Activated naive CD4-positive, alpha-beta T cell treated with anti-CD3 and anti-CD28 coated beads, Interleukin-2, amount 10 ng/mL, durations not matched to agents 7 days and 5 days (primary cell): ENCODE results near the gene MMS22L.
A peak's percentile ranks its signal among the peaks of the same experiment; 100 is the strongest.

ENCODE experiments used
- CTCF ChIA-PET: fragments of 350-600 bp; sonication (Branson Sonifier 250); formaldehyde crosslinking; loops from one replicate; lab custom pipeline; 2021; ENCODE audit warnings: antibody characterized with exemption; lab: Charles Lee
- DNase-seq: peaks from one replicate; pipeline ENCODE4 v3.0.0-alpha.2; 2020
- H3K27ac Mint-ChIP-seq: one replicate; pipeline ENCODE4 v1.8.0; 2021; ENCODE audit warnings: mild to moderate bottlenecking, moderate library complexity, mixed read lengths
- H3K27me3 Mint-ChIP-seq: one replicate; pipeline ENCODE4 v1.8.0; 2021; ENCODE audit warnings: mild to moderate bottlenecking, mixed read lengths
- H3K36me3 Mint-ChIP-seq: one replicate; pipeline ENCODE4 v1.8.0; 2021; ENCODE audit warnings: mixed read lengths
- H3K4me1 Mint-ChIP-seq: one replicate; pipeline ENCODE4 v1.8.0; 2021; ENCODE audit warnings: mixed read lengths
- H3K4me3 Mint-ChIP-seq: one replicate; pipeline ENCODE4 v1.8.0; 2021; ENCODE audit warnings: mild to moderate bottlenecking, moderate library complexity, mixed read lengths
- H3K9me3 Mint-ChIP-seq: one replicate; pipeline ENCODE4 v1.8.0; 2021; ENCODE audit warnings: mixed read lengths

Gene MMS22L, protein sequence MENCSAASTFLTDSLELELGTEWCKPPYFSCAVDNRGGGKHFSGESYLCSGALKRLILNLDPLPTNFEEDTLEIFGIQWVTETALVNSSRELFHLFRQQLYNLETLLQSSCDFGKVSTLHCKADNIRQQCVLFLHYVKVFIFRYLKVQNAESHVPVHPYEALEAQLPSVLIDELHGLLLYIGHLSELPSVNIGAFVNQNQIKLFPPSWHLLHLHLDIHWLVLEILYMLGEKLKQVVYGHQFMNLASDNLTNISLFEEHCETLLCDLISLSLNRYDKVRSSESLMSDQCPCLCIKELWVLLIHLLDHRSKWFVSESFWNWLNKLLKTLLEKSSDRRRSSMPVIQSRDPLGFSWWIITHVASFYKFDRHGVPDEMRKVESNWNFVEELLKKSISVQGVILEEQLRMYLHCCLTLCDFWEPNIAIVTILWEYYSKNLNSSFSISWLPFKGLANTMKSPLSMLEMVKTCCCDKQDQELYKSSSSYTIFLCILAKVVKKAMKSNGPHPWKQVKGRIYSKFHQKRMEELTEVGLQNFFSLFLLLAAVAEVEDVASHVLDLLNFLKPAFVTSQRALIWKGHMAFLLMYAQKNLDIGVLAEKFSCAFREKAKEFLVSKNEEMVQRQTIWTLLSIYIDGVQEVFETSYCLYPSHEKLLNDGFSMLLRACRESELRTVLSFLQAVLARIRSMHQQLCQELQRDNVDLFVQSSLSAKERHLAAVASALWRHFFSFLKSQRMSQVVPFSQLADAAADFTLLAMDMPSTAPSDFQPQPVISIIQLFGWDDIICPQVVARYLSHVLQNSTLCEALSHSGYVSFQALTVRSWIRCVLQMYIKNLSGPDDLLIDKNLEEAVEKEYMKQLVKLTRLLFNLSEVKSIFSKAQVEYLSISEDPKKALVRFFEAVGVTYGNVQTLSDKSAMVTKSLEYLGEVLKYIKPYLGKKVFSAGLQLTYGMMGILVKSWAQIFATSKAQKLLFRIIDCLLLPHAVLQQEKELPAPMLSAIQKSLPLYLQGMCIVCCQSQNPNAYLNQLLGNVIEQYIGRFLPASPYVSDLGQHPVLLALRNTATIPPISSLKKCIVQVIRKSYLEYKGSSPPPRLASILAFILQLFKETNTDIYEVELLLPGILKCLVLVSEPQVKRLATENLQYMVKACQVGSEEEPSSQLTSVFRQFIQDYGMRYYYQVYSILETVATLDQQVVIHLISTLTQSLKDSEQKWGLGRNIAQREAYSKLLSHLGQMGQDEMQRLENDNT

DNA sequence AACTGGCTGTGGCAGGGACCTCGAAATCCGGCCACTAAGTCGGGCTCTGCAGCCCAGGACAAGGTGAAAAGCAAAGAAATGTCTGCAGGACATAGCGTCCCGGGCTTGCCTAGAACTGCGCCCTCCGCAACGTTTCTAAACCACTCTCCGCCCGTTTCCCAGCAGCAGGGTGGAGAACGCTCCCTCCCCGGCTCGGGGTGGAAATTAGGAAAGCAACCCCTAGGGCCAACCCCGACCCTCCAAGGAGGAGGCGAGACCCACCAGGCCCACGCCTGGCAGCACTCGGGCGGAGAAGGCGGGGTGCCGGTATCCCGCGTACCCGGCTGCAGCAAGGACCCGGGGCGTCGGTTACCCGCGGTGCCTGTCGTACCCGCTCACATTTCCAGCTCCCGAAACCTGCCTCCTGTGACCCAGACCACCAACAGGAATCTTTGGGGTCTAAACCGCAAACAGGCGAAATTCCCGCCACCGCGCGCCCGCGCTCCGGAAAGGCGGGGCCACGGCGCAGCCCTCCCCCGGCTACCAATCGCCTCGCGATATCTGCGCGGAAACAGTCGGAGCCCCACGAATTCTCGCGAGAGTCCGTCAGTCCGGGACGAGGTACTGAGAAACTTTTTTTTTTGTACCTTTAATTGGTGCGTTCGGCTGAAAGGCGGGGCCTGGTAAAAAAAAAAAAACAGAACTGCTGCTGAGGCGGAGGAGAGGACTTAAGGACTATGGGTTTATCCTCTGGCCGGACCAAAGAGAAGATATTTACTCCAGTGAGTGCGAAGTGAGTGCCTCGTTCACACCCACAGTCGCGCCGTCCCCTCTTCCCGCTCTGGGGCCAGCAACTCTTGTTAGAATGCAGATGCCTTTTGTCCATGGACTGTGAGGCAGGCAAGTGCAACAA is at the start of gene MMS22L:
MMS22L (minus strand) TSS at position 491 of the 892 bp plus-strand sequence. CDS start 739 bp downstream, outside the sequence.
- CTCF ChIA-PET = no interaction called here
- DNase-seq = peak; percentile 96
- peak within 1 kb of the TSS; percentile 89 for H3K27ac Mint-ChIP-seq
- peak within 1 kb of the TSS; percentile 90 for H3K4me3 Mint-ChIP-seq
- H3K9me3 Mint-ChIP-seq = no peaks in the 10 kb centered on the region
- H3K4me1 Mint-ChIP-seq = peaks cover 38% of the 10 kb centered on the region
- peaks cover 19% of the 10 kb centered on the region for H3K36me3 Mint-ChIP-seq
- H3K27me3 Mint-ChIP-seq = peaks cover 5% of the 10 kb centered on the region

DNA sequence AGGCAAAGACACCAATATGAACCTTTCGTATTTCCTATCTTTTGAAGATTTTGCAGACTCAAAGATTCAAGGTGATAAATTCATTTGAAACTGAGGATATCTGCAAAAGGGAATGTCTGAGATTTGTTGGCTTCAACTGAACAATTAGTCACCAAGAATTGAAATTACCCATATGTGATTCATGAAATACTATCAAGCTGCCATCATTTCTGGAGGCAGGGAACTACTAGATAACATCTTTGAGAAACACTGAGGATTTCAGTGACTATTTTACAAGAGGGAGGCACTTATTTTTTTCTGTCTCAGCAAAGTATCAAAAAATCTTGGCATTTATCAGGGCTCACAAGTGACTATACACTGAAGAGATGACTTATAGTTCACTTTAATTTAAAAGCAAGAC is 39.8 kb upstream of the MMS22L start:
- Mint-ChIP-seq H3K36me3 (no peaks in the 10 kb centered on the region), H3K4me1 (no peaks in the 10 kb centered on the region), H3K4me3 (no peak overlapping the region), H3K27me3 (no peaks in the 10 kb centered on the region), H3K9me3 (peaks cover 2% of the 10 kb centered on the region), H3K27ac (no peak overlapping the region)
- DNase-seq = no peak
- CTCF ChIA-PET = no interaction called here

DNA sequence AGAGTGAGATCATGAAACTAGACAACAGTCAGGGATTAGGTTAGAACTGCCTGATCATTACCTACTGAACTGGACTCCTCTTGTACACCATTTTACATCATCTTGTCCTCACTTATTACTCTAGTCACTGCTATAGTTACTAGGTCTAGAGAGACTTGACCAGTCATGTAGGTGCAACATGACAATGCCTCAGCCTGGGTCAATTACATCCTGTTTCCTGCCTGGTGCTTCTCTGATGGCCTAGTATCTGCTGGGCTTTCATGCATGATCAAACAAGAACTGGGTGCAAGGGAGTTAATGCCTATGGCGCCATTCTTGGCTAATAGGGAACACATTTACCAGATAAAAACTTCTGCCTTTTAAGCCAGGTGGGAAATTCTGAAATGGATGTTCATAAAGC is 39.2 kb upstream of the MMS22L start:
- Mint-ChIP-seq H3K27me3 (no peaks in the 10 kb centered on the region), H3K9me3 (no peaks in the 10 kb centered on the region), H3K4me3 (no peak overlapping the region), H3K27ac (no peak overlapping the region), H3K4me1 (no peaks in the 10 kb centered on the region), H3K36me3 (no peaks in the 10 kb centered on the region)
- CTCF ChIA-PET = no interaction called here
- DNase-seq = no peak

DNA sequence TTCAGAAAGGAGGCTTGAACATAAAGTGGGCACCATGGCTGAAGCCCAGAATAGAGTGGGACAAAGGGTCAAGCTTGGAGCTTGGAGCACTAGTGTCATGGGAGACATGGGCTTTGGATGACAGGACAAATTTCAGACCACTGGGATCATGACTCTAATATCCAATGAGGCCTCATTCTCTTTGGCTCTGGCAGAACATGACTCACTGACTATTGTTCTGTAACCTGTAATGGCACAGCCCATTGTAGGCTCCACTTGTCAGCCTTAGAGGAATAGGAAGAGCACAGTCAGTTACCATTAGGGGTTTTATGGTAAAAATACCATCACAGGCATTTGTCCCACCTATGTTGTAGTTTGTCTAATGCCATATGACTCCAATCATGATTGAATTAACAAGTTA is 34.0 kb upstream of the MMS22L start:
- H3K27ac Mint-ChIP-seq = no peak overlapping the region
- no peak overlapping the region for H3K4me3 Mint-ChIP-seq
- peaks cover 5% of the 10 kb centered on the region for H3K27me3 Mint-ChIP-seq
- CTCF ChIA-PET = no interaction called here
- DNase-seq = no peak
- no peaks in the 10 kb centered on the region for H3K9me3 Mint-ChIP-seq
- H3K36me3 Mint-ChIP-seq = no peaks in the 10 kb centered on the region
- H3K4me1 Mint-ChIP-seq = no peaks in the 10 kb centered on the region

DNA sequence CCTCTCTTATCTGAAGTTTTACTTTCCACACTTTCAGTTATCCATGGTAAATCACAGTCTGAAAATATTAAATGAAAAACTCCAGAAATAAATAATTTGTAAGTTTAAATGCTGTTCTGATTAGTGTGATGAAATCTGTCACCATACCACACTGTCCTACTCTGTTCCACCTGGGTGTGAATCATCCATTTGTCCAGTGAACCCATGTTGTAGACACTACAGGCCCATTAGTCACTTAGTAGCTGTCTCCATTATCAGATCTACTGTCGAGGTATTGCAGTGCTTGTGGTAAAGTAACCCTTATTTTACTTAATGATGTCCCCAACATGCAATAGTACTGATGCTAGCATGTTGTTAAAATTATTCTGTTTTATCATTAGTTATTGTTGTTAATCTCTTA is 29.2 kb upstream of the MMS22L start:
- H3K4me1 Mint-ChIP-seq = no peaks in the 10 kb centered on the region
- H3K27ac Mint-ChIP-seq = no peak overlapping the region
- no peak overlapping the region for H3K4me3 Mint-ChIP-seq
- peaks cover 5% of the 10 kb centered on the region for H3K27me3 Mint-ChIP-seq
- CTCF ChIA-PET = no interaction called here
- no peaks in the 10 kb centered on the region for H3K36me3 Mint-ChIP-seq
- no peaks in the 10 kb centered on the region for H3K9me3 Mint-ChIP-seq
- DNase-seq = no peak

DNA sequence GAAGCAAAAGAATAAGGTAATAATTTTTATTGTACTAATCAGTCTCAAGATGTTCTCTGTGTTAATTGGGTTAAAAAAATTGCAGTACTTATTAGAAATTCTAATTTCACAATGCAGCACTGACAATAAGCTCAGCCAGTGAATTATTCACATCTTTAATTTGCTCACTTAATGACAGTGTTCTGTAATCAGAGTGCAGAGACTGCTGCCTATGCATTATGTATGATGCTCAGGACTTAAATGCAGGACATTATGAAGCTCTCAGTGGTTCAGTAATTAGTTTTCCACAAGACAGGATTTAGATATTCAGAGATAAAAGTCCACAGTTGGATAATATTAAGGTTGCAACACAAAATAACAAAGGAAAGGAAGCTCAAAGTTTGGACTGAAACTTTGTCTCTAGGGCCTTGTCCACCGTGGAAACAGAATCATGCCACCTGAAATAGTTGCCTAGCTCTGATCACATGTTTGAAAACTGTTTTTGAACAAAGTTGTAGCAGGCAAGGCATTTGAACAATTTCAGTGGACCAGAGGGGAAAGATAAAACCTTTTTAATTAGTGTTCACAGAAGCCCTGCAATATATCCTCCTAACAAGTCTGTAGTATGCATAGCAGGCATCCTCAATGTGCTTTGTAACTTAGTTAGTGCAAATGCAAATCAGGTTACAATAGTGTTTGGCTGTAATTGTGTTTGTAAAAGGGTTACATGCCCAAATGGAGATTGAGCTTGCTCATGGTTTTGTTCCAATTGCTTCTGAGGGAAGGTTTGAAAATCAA is 23.7 kb upstream of the MMS22L start:
- H3K36me3 Mint-ChIP-seq = no peaks in the 10 kb centered on the region
- no peaks in the 10 kb centered on the region for H3K9me3 Mint-ChIP-seq
- CTCF ChIA-PET = no interaction called here

DNA sequence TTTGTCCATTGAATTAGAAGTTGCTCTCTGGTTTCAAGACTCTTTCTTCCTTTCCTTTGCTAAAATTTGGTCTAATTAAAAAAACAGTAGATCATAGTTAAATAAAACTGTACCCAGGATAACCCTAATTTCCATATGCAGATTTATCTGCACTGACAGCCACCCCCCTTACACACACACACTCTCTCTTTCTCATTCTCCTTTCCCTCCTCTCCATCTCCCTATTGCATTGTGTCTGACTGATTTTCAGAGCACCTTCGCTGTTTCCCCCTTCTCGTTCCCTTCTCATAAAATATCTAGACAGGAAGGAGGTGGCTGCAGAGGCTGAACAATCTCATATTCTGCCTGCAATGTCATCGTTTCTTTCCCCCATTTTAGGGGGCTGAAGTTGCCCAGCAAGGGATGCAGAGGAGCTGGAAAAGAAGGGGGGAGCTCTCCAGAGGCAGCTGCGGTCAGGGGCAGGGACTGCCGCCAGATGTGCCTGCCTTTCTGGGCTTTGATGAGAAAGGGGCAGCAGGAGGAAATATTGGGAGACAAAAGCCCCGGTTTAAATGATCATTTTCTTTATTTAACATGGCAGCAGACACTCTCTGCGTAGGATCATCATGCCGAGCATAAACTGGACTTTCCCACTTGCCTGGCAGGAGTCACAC is 22.5 kb upstream of the MMS22L start:
- no peak overlapping the region for H3K27ac Mint-ChIP-seq
- H3K27me3 Mint-ChIP-seq = peaks cover 10% of the 10 kb centered on the region
- CTCF ChIA-PET = no interaction called here
- H3K9me3 Mint-ChIP-seq = no peaks in the 10 kb centered on the region
- no peaks in the 10 kb centered on the region for H3K36me3 Mint-ChIP-seq
- no peaks in the 10 kb centered on the region for H3K4me1 Mint-ChIP-seq
- H3K4me3 Mint-ChIP-seq = no peak overlapping the region
- DNase-seq = no peak

More for the DNA sequence above, 23.7 kb upstream of the MMS22L start:
- H3K4me1 Mint-ChIP-seq = no peaks in the 10 kb centered on the region
- no peak overlapping the region for H3K4me3 Mint-ChIP-seq
- DNase-seq = no peak
- H3K27me3 Mint-ChIP-seq = peaks cover 7% of the 10 kb centered on the region
- no peak overlapping the region for H3K27ac Mint-ChIP-seq

DNA sequence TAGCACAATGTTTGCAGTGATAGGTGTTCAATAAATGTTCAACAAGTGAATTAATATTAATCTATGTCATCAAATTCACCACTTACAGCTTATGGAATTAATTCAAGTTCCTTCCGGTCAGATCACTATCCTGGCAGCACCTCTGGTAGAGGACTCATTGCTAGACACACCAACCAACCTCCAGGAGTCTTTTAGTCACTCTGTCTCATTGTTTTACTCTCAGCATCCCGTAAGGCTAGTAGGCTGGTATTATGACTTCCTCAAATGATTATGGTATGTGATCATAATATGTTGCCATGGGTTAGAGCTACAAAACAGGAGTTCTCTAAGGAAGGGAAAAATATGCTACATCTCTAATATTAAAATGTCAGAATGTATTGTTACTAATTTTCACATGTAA is 21.7 kb upstream of the MMS22L start:
- H3K4me3 Mint-ChIP-seq = no peak overlapping the region
- no peak for DNase-seq
- H3K36me3 Mint-ChIP-seq = no peaks in the 10 kb centered on the region
- no peaks in the 10 kb centered on the region for H3K9me3 Mint-ChIP-seq
- H3K27ac Mint-ChIP-seq = no peak overlapping the region
- H3K27me3 Mint-ChIP-seq = peaks cover 18% of the 10 kb centered on the region
- CTCF ChIA-PET = no interaction called here
- no peaks in the 10 kb centered on the region for H3K4me1 Mint-ChIP-seq

DNA sequence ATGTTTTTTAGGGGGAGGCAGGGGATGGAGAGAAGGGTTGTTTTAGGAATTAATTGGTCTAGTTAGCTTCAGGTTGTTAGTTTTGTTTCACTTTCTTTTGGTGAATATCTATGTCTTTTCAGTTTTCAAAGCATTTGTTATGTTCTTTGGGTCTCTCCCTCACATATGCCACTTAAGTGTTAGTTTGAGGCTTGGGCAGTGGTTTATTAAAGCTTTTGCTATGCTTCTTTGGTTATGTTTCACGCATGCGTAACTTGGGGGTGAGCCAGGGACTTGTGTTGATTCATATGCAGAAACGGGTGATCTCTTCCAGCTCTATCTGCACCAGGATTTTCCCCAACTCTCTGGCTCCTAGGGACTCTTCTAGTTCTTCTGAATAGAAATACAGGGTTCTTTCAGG is 11.4 kb upstream of the MMS22L start:
- Mint-ChIP-seq H3K4me1 (no peaks in the 10 kb centered on the region), H3K27me3 (peaks cover 15% of the 10 kb centered on the region), H3K9me3 (no peaks in the 10 kb centered on the region), H3K27ac (no peak overlapping the region), H3K4me3 (no peak overlapping the region), H3K36me3 (no peaks in the 10 kb centered on the region)
- no peak for DNase-seq
- CTCF ChIA-PET = no interaction called here

DNA sequence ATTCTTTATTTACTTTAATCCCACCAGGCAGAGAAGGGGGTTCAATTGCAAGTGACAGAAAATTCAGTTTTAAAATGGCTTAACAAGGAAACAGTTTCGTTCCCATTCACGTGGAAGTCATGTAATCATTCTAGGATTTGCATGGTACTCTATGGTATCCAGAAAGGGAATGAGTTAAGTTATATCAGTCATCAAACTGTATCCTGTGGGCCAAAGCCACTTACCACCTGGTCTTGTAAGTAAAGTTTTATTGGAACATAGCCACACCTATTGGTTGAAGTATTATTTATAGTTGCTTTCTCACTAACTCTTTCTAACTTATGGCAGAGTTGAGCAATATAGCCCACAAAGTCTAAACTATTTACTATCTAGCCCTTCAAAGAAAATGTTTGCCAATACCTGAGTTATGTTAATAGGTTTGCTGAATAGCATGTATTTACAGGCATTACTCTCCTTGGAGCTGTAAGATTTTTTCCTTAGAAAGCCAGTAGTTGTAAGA is 10.2 kb upstream of the MMS22L start:
- Mint-ChIP-seq H3K4me1 (no peaks in the 10 kb centered on the region), H3K36me3 (no peaks in the 10 kb centered on the region), H3K9me3 (peaks cover 3% of the 10 kb centered on the region), H3K27ac (no peak overlapping the region), H3K27me3 (peaks cover 15% of the 10 kb centered on the region), H3K4me3 (no peak overlapping the region)
- DNase-seq = no peak
- CTCF ChIA-PET = no interaction called here

DNA sequence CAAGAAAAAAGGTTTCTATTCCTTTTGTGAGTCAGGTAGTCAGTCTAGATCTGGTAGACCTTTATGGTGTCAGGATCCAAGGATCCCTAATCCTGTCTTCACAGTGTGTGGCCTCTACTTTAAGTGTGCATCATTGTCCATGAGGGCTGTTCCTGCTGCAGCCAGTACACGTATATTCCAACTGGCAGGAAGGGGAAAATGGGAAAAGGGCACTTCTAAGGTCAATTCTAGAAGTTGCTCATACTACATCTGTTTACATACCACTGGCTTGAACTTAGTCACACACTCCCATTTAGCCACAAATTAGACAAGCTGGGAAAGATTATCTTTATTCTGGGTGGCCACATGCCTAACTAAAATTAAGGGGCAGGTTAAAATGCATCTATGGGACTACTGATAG is 9.7 kb upstream of the MMS22L start:
- H3K36me3 Mint-ChIP-seq = no peaks in the 10 kb centered on the region
- H3K27me3 Mint-ChIP-seq = peaks cover 15% of the 10 kb centered on the region
- H3K4me1 Mint-ChIP-seq = no peaks in the 10 kb centered on the region
- no peak for DNase-seq
- H3K27ac Mint-ChIP-seq = no peak overlapping the region
- H3K4me3 Mint-ChIP-seq = no peak overlapping the region
- peaks cover 3% of the 10 kb centered on the region for H3K9me3 Mint-ChIP-seq
- CTCF ChIA-PET = no interaction called here

DNA sequence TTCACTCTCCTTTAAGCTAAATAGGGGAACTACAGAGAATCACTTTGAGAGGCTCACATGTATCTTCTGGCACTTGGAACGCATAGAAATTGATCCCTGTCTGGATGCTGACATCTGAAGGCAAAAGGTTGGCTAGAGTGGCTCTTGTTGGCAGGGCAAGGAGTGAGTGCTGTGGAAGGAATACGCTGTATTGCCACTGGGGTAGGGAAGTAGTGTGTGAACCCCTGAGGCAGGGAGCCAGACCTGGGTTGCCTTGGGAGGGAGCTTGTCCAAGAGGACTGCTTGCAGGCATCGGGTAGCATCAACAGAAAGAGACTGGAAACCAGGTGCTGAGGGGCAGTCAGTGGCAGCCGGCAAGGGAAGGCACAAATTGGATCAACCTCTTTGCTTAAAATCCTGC is 8.9 kb upstream of the MMS22L start:
- no peaks in the 10 kb centered on the region for H3K4me1 Mint-ChIP-seq
- no peaks in the 10 kb centered on the region for H3K36me3 Mint-ChIP-seq
- peaks cover 3% of the 10 kb centered on the region for H3K9me3 Mint-ChIP-seq
- H3K4me3 Mint-ChIP-seq = no peak overlapping the region
- DNase-seq = no peak
- CTCF ChIA-PET = no interaction called here
- peaks cover 15% of the 10 kb centered on the region for H3K27me3 Mint-ChIP-seq
- no peak overlapping the region for H3K27ac Mint-ChIP-seq
